ENCODE results near the gene OLFML3.

The OLFML3 gene

DNA sequence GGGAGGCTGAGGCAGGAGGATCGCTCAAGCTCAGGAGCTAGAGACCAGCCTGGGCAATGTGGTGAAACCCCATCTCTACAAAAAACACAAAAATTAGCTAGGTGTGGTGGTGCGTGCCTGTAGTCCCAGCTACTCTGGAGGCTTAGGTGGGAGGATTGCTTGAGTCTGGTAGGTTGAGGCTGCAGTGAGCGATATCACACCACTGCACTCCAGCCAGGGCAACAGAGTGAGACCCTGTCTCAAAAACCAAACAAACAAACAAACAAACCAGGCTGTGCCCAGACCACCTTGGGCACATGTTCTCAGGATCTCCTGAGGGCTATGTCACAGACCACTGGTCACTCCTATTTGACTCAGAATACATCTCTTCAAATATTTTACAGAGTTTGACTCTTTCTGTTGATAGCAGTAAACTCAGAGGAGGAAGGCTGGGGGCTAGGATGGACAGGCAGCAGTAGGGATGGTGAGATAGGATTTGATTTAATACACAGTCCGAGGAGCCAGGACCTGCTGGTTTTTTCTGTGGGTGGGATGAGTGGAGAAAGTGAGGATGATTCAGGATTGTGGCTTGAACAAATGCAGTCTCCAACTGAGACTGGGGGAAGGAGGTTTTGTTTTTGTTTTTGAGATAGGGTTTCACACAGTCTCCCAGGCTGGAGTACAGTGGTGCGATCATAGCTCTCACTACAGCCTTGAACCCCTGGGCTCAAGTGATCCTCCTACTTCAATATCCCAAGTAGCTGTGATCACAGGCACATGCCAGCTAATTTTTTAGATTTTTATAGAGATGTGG, 46.5 kb downstream of the OLFML3 start:
- in situ Hi-C loops (cut with MboI; ENCODE audit: low pct_unique_long_range_greater_than_20kb, low sequenced_read_pairs, unreplicated experiment) = no loop called here
- TF ChIP-seq CTCF (IDR thresholded peaks at IDR 0.05; ENCODE audit: extremely low read depth, insufficient read depth, missing control alignments) = no peak
- no peak for DNase-seq (ENCODE audit: low spot score)

DNA sequence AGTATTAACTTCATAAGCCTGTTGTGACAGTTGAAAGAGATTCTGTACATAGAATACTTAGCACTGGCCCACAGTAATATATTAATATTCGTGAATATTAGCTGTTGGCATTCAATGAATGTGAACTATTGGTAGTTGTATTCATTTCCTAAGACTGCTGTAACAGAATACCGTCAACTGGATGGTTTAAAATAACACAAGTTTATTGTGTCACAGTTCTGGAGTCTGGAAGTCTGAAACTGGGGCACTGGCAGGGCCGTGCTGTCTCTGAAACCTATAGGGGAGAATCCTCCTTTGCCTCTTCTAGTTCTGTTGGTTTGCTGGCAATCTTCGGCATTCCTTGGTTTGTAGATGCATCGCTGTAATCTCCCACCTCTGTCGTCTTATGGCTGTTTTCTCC, 47.5 kb downstream of the OLFML3 start:
- TF ChIP-seq CTCF (IDR thresholded peaks at IDR 0.05; ENCODE audit: extremely low read depth, insufficient read depth, missing control alignments) = no peak
- in situ Hi-C loops (cut with MboI; ENCODE audit: low pct_unique_long_range_greater_than_20kb, low sequenced_read_pairs, unreplicated experiment) = no loop called here
- no peak for DNase-seq (ENCODE audit: low spot score)
